ENCODE data around the gene NEUROG1.

NEUROG1 gene

GRCh38 chr5:135560858-135561257, 25.1 kb upstream of the NEUROG1 start:
- Histone ChIP-seq H3K4me1 (ENCODE audit: insufficient read depth, low read length, severe bottlenecking) (no peaks in the 10 kb centered on the region), H3K9me3 (ENCODE audit: low read length) (no peaks in the 10 kb centered on the region), H2AFZ (ENCODE audit: low read length) (no peak overlapping the region), H3K9me2 (ENCODE audit: low read depth, low read length) (no peaks in the 10 kb centered on the region), H3K4me2 (ENCODE audit: low read length) (no peak overlapping the region), H3K27me3 (ENCODE audit: insufficient read depth, low read length) (no peaks in the 10 kb centered on the region; the same call in 1 of the 2 replicates), H3K36me3 (ENCODE audit: insufficient read depth, low read length) (no peaks in the 10 kb centered on the region), H3K27ac (ENCODE audit: low read depth, low read length, poor library complexity, severe bottlenecking) (no peak overlapping the region), H3K79me2 (ENCODE audit: insufficient read depth, low read length) (no peaks in the 10 kb centered on the region), H3F3A (ENCODE audit: insufficient read depth, low read length) (no peaks in the 10 kb centered on the region), H3K9ac (ENCODE audit: low read length) (no peak overlapping the region), H4K20me1 (ENCODE audit: insufficient read depth, low read length) (no peaks in the 10 kb centered on the region), H3K4me3 (ENCODE audit: low read depth, low read length, poor library complexity, severe bottlenecking) (no peak overlapping the region)
- TF ChIP-seq EZH2 (IDR thresholded peaks at IDR 0.05; ENCODE audit: borderline replicate concordance, low read length): no peak
- TF ChIP-seq CTCF (IDR thresholded peaks at IDR 0.05; ENCODE audit: low read length): peak; percentile 86

- Histone ChIP-seq H3K4me1 (ENCODE audit: insufficient read depth, low read length, severe bottlenecking) (no peaks in the 10 kb centered on the region), H3K79me2 (ENCODE audit: insufficient read depth, low read length) (no peaks in the 10 kb centered on the region), H3K9ac (ENCODE audit: low read length) (no peak overlapping the region), H3K27ac (ENCODE audit: low read depth, low read length, poor library complexity, severe bottlenecking) (no peak overlapping the region), H3K9me3 (ENCODE audit: low read length) (no peaks in the 10 kb centered on the region), H3K9me2 (ENCODE audit: low read depth, low read length) (no peaks in the 10 kb centered on the region), H3K4me2 (ENCODE audit: low read length) (no peak overlapping the region), H2AFZ (ENCODE audit: low read length) (no peak overlapping the region), H3K27me3 (ENCODE audit: insufficient read depth, low read length) (no peaks in the 10 kb centered on the region; the same call in 1 of the 2 replicates), H4K20me1 (ENCODE audit: insufficient read depth, low read length) (no peaks in the 10 kb centered on the region), H3K36me3 (ENCODE audit: insufficient read depth, low read length) (no peaks in the 10 kb centered on the region), H3F3A (ENCODE audit: insufficient read depth, low read length) (no peaks in the 10 kb centered on the region), H3K4me3 (ENCODE audit: low read depth, low read length, poor library complexity, severe bottlenecking) (no peak overlapping the region)
- TF ChIP-seq CTCF (IDR thresholded peaks at IDR 0.05; ENCODE audit: low read length): no peak
- TF ChIP-seq EZH2 (IDR thresholded peaks at IDR 0.05; ENCODE audit: borderline replicate concordance, low read length): no peak
Measured at GRCh38 chr5:135559354-135559753, 23.6 kb upstream of the NEUROG1 start.

- Histone ChIP-seq H3K79me2 (ENCODE audit: insufficient read depth, low read length) (no peaks in the 10 kb centered on the region), H3K9me2 (ENCODE audit: low read depth, low read length) (no peaks in the 10 kb centered on the region), H3K27ac (ENCODE audit: low read depth, low read length, poor library complexity, severe bottlenecking) (no peak overlapping the region), H3F3A (ENCODE audit: insufficient read depth, low read length) (no peaks in the 10 kb centered on the region), H3K9me3 (ENCODE audit: low read length) (no peaks in the 10 kb centered on the region), H3K9ac (ENCODE audit: low read length) (no peak overlapping the region), H2AFZ (ENCODE audit: low read length) (no peak overlapping the region), H3K27me3 (ENCODE audit: insufficient read depth, low read length) (no peaks in the 10 kb centered on the region; the same call in 1 of the 2 replicates), H3K36me3 (ENCODE audit: insufficient read depth, low read length) (no peaks in the 10 kb centered on the region), H3K4me2 (ENCODE audit: low read length) (no peak overlapping the region), H4K20me1 (ENCODE audit: insufficient read depth, low read length) (no peaks in the 10 kb centered on the region), H3K4me1 (ENCODE audit: insufficient read depth, low read length, severe bottlenecking) (no peaks in the 10 kb centered on the region), H3K4me3 (ENCODE audit: low read depth, low read length, poor library complexity, severe bottlenecking) (no peak overlapping the region)
- TF ChIP-seq EZH2 (IDR thresholded peaks at IDR 0.05; ENCODE audit: borderline replicate concordance, low read length) (no peak), CTCF (IDR thresholded peaks at IDR 0.05; ENCODE audit: low read length) (no peak)
Measured at GRCh38 chr5:135557076-135557838, 21.5 kb upstream of the NEUROG1 start.
